Iris pigment epithelial cell (primary cell): ENCODE data around the gene CMIP.
"Not testable (repeated sequence)": the region's sequence is repeated elsewhere in the genome, so short reads cannot be mapped to it uniquely, and the experiment has no call there.

ENCODE experiments used
- DNase-seq: peaks from one replicate; pipeline ENCODE4 v3.0.0-alpha.2; 2011; ENCODE audit warnings: low read depth

Gene CMIP

DNA sequence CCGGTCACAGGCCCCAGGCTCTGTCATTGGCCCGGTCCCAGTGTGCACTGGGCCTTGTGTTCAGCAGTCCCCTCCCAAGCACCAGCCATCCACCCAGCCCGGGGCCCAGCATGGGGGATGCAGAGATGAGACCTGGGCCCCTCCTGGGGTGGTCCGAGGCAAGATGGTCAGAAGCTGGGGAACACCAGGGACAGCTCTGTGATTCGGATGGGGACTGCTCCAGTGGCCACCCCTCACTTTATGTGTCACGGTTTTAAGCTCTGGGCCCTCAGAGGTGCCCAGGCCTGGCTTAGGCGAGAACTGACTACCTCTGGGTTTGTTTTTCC is 242.5 kb downstream of the CMIP start:
- DNase-seq = no peak

DNA sequence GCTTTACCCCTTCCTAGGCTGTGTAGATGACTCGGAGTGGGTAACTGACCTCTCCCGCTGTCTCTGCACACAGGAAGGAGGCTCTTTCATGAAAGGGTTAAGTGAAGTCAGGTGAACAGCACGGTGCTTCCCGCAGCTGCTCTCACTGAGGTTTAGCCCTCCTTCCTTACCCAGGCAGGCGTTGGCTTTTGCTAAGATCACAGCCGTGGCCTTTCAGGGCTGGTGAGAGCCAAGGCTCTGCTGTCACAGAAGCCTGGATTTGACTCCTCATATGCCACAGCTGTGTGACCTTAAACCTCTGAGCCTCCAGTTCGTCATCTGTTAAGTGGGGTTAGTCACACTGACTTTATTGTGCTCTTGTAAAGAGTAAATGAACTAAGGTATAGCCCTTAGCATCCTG is 243.6 kb downstream of the CMIP start:
- no peak for DNase-seq

GRCh38 chr16:81688839-81689238 is 244.2 kb downstream of the CMIP start:
- not testable (repeated sequence) for DNase-seq

DNA sequence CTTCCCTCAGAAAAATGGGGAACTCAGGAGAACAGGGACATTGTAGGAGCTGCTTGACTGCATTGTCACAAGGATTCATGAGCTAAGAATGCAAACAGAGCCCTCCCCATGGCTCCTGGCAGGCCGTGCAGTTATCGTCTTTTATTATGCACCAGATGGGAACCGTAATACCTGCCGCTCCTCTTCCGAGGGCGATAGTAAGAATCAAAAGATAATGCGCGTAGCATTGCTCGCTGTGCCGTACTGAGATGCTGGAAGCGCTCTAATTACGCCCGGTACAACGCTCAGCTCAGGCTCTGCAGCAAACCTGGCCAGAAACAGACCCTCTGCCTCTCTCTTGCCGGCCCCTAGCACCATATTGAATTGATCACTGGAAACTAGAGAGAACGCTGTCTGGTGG is 247.4 kb downstream of the CMIP start:
- no peak for DNase-seq

GRCh38 chr16:81692571-81692970 is 248.0 kb downstream of the CMIP start:
- no peak for DNase-seq

DNA sequence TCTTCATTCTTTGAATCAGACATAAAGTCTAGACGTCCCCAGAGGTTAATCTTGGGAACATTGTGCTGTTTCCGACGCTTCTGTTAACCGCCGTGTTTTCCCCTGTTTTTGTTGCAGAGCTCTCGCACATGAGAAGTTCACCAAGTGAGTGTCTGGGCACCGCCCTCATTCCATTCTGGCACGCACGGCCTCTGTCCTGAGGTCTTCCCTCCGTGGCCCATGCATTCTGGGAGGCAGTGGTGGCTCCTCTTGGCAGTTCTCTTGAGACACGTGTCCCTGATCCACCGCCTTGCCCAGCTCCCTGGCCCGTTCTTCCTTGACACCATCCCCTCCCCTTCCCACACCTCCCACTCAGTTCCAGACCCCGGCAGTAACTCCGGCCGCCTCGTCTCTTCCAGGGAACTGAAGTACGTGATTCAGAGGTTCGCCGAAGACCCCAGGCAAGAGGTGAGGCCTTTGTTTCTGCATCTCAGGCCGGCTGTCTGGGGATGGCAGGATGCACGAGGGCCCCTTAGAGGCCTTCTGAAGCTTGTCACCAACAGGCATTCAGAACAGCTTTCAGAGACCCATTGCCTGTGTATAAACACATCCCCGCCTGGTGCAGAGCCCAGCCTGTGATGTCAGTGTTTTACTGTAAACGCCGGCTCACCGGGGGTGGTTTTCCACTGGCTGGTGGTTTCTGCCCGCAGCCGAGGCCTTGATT is 248.6 kb downstream of the CMIP start:
- DNase-seq = peak; percentile 9

- DNase-seq = no peak
These were observed 249.2 kb downstream of the CMIP start for GRCh38 chr16:81693744-81694303.

DNA sequence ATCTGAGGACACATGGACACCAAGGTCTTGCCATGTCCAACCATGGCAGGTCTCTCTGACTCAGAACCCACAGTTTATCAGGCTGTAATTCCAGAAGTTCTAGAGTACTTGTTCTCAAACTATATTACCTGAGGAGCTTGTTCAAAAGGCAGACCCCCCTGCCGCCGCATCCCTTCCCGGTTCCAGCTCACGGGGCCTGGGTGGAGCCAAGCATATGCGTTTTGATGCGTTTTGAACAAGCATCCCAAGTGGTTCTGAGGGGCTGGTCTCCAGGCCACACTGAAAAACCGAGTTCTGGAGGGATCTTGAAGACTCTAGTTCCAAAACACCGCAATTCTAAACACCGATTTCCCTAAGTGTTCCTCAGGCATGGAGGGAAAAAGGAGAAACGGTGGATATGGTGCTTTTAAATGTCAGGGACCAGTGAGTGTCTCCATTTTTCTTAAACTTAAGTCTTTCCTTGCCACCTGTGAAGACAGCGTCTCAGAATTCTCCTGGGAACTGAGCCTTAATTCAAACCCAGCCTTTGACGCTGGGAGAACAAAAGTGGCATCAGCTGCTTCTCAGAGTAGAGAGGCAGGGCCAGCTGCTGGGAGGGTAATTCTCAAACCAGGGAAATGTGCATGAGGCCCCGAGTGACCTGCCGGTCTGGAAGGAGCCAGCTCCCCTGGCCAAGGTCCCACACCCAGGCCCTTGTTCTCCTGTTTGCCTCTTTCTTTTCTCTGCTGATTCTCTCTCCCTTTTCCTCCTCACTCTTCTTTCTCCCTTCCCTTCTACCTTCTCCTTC is 250.1 kb downstream of the CMIP start:
- DNase-seq = no peak

- DNase-seq = peak; percentile 15
These were observed 250.9 kb downstream of the CMIP start for GRCh38 chr16:81695321-81696165.

DNA sequence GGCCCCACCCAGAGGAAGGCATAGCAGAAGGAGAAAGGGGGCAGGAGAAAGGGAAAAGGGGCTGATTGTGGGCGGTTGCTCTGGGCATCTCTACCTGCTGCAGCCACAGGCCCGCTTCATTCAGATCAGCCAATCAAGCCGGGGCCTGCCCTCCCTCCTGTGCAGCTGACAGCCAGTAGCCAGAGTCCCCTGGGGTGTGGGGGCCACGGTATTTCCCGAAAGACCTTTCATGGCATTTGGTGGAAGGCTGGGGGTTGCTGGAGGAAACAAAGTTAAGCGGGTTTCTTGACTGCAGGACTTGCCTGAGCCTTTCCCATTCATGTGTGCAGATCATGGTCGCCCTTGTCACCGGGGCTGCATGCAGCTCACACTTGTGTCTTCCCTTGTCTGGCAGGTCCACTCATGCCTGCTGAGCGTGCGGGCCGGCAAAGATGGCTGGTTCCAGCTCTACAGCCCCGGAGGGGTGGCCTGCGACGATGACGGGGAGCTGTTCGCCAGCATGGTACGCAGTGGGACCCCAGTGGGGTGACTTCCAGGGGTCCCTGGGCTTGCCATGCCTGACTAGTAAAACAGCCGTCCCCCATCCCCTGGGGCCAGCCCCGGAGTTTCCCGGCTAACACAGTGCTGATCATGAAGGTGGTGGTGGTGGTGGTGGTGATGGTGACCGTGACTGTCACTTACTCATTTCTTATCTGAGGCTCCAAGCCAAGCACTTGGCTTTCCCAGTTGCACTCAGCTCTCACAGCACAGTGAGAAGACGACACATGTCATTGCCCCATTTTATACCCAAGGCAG is 251.8 kb downstream of the CMIP start:
- DNase-seq = no peak

DNA sequence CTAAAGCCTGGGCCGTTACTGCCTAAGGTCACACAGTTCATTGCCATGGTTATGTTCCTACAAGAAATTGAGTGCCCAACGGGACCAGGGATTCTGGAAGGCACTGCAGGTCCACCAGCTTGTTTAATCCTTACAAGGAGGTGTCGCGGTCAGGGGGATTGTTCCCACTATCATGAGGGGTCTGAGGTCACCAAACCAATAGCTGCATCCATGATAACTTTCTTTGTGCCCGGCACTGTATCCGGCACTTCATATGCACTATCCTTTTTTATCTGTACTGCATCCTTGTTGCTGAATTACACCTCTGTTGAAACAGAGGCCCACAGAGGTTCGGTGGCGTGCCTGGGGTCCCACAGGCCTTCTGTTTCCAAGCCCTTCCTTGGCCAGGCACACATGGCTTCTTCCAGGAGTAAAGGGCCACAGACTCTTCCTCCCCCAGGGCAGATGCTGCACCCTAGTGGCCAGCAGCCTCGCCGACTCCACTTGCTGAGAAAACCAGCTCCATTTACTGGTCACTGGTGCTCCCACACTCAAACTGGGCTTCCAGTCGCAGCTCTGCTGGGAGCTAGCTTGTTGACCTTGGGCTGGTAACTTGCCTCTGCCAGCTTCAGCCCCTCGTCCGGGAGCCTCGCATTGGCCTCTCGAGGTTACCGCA is 252.5 kb downstream of the CMIP start:
- DNase-seq = peak; percentile 72

DNA sequence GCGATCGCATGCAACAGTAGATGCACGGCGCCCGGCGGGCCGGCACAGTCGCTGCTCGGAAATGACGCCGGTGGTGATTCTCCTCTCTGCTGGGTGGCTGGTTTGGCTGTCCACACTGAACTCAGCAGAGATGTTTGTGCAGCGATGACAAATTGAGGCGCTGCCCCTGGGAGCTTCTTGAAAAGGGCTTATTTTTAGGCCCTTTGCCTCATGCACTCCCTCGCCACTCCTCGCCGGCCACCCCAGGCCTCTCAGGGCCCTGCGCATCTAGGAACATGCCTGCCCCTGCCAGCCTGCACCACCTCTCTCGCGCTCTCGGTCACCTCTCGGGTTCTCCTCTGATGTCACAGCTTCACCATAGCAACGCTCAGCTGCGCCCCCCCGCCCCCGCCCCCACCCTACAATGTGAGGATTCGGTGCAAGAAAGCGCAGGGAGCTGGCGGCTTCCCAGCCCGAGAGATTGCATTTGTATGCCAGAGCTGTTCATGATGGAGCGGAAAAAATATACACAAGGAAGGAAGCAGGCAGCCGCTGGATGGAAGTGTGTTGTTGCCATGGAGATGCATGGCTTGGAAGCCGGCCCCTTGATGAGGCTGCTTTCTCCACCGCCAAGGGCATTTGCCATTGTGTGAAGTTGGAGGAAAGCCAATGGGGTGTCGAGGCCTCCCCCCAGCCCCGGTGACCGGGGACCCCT is 253.2 kb downstream of the CMIP start:
- DNase-seq = no peak

DNA sequence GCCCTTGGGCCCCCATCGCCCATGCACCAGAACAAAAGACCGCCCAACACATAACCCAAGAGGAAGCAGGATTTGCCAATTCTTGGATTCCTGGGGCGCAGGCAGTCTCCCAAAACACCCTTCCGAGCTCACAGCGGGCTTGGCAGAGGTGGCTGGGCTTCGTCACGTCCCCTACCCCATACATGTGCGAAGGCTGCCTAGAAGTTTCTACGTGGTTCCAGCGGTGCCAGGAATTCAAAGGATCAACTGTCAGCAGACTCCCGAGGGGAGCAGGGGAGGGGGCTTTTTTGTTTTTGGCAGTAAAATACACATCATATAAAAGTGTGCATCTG is 253.7 kb downstream of the CMIP start:
- DNase-seq = no peak

DNA sequence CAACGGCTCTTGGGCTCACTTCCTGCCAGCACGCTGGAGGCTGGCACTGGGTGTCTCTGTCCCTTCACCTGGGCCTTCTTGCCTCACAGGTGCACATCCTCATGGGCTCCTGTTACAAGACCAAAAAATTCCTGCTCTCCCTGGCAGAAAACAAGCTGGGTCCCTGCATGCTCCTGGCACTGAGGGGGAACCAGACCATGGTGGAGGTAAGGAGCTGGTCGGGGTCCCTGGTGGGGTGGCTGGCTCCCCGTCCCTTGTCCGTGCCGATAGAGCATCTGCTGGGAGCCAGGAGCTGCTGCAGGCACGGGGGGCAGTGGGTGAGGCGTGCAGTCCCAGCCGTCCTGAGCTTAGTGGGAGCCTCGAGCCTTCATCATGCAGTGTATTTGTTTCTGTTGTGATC is 255.0 kb downstream of the CMIP start:
- DNase-seq = no peak

GRCh38 chr16:81700071-81700779 is 255.6 kb downstream of the CMIP start:
- no peak for DNase-seq

DNA sequence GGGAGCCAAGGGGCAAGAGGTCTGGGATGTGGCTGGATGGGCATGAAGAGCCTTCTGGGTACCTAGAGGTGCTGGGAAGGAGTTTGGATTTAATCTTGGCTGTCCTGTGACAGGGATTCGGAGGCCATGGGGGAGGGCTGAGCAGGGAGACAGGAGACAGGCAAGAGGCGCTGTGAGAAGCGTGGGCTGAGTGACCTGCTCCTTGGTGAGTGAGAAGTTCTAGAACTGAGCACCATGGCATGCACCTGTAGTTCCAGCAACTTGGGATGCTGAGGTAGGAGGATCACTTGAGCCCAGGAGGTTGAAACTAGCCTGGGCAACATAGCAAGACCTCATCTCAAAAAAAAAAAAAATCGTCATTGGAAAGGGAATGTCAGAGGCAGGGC is 256.2 kb downstream of the CMIP start:
- no peak for DNase-seq

DNA sequence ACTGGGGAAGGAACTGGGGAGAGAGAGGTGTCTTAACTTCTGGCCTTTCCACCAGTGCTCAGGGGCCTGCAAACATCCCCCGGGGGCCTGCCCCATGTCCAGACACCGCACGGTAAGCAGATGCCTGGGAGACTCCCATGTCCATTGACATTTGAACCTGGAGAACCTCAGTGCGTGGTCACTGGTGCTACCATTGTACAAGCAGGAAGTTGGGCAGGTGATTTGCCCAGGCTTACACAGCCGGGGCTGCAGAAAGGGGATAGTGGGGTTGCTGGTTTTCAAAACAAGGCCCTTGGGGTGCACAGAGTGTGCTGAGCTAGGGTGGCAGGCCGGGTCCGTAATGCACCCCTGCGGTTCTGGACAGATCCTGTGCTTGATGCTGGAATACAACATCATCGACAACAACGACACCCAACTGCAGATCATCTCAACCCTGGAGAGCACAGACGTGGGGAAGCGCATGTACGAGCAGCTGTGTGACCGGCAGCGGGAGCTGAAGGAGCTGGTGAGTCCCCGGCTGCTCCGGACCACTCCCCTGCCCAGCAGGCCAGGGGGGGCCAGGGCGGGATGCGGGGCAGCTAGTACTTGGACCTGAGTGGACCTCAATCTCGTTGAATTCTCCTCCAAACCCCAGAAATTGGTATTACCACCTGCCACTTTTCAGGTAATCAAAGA is 256.8 kb downstream of the CMIP start:
- no peak for DNase-seq

- DNase-seq = no peak
These were observed 257.9 kb downstream of the CMIP start for GRCh38 chr16:81702506-81702905.
